ENCODE data around the gene LPP. TPM values are rescaled to one million over a fixed set of nuclear protein-coding genes. Genes with fewer than 3 reads are reported as not detected.

The LPP gene
- total and polyA plus RNA-seq, 2 of the 13 experiments (the other 11 are each of a cell fraction or from before 2014, with no cell fraction given), result 19.2 to 29.9 TPM

GRCh38 chr3:188150982-188151381 is 3.0 kb upstream of the LPP start:
- TF ChIP-seq HOXD1 (CRISPR knock-in tag; IDR thresholded peaks at IDR 0.05) (no peak), ZFP41 (CRISPR knock-in tag; IDR thresholded peaks at IDR 0.05; ENCODE audit: borderline replicate concordance) (no peak), SALL1 (CRISPR knock-in tag; IDR thresholded peaks at IDR 0.05) (no peak), EZH2 (conservative IDR thresholded peaks at IDR 0.05; ENCODE audit: low read depth, low read length) (no peak), SMARCC2 (IDR thresholded peaks at IDR 0.05) (no peak)
- Histone ChIP-seq H3K9me3 (ENCODE audit: low read length) (no peaks in the 10 kb centered on the region), H3K4me1 (ENCODE audit: insufficient read depth, low read length) (peaks cover 32% of the 10 kb centered on the region), H4K20me1 (ENCODE audit: insufficient read depth, low read length) (no peaks in the 10 kb centered on the region), H3K4me3 (replicated peaks in 1 of 3; ENCODE audit: insufficient read depth in 1 of 3, low read depth in 2 of 3, low read length in 3 of 3) (no peak overlapping the region), H3K79me2 (ENCODE audit: insufficient read depth, low read length) (peaks cover 23% of the 10 kb centered on the region), H3K27me3 (ENCODE audit: control insufficient read depth in 1 of 2, insufficient read depth in 2 of 2, low read length in 2 of 2) (no peaks in the 10 kb centered on the region), H3K27ac (ENCODE audit: extremely low read length, insufficient read depth, low read length) (no peak overlapping the region), H3K36me3 (replicated peaks in 1 of 2; ENCODE audit: control insufficient read depth in 1 of 2, insufficient read depth in 2 of 2, low read length in 2 of 2) (no peaks in the 10 kb centered on the region), H3K9ac (ENCODE audit: insufficient read depth, low read depth, low read length) (no peak overlapping the region), H3K4me2 (ENCODE audit: low read depth, low read length) (no peak overlapping the region), H2AFZ (ENCODE audit: low read length) (no peak overlapping the region)
- ATAC-seq (no peak), FAIRE-seq (no peak), DNase-seq (ENCODE audit: low spot score) (no peak)
- BruUV-seq (replicated peaks), result no TSS peak
- whole genome bisulfite sequencing (ENCODE audit: low lambda C conversion rate), result 97% methylated on average over 6 of the region's 6 CpGs
- in situ Hi-C loops (cut with HindIII; ENCODE audit: extremely low pct_ligation_motif_present, low pct_unique_long_range_greater_than_20kb), result no loop called here
- intact Hi-C loops (cut with micrococcal nuclease; ENCODE audit: unreplicated experiment), result loop anchor here (5.0 kb wide), 1 partner anchor 114 kb away; no protein-coding TSS in a partner anchor
- POLR2A ChIA-PET, result interaction anchor here (0.9 kb wide), 1 partner anchor 144 kb away, joined by 3 read pairs; no protein-coding TSS in a partner anchor
- CTCF ChIA-PET (ENCODE audit: low intra/inter-chr PET ratio, low total read pairs), result no interaction called here

DNA sequence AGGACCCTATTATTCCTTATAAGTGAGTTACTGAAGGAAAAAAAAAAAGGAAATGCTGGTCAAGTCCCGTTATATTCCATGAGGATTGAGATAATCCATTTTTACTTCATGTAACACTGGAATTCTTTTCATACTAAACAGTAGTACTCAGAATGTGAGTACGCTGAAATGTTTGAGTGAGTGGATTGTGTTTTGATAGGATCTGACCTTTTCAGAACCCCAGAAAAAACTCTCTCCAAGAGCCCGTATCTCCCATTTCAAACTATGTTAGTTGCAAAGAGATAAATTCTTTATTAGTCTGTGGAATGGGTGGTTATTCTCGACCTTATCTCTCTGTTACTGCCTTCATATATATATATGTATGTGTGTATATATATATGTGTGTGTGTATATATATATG is 2.5 kb upstream of the LPP start:
- Histone ChIP-seq H2AFZ (ENCODE audit: low read length) (no peak overlapping the region), H3K9me3 (ENCODE audit: low read length) (no peaks in the 10 kb centered on the region), H3K9ac (ENCODE audit: insufficient read depth, low read depth, low read length) (no peak overlapping the region), H3K36me3 (replicated peaks in 1 of 2; ENCODE audit: control insufficient read depth in 1 of 2, insufficient read depth in 2 of 2, low read length in 2 of 2) (no peaks in the 10 kb centered on the region), H3K79me2 (ENCODE audit: insufficient read depth, low read length) (peaks cover 28% of the 10 kb centered on the region), H3K4me2 (ENCODE audit: low read depth, low read length) (no peak overlapping the region), H3K4me3 (replicated peaks in 1 of 3; ENCODE audit: insufficient read depth in 1 of 3, low read depth in 2 of 3, low read length in 3 of 3) (no peak overlapping the region), H4K20me1 (ENCODE audit: insufficient read depth, low read length) (no peaks in the 10 kb centered on the region), H3K27ac (ENCODE audit: extremely low read length, insufficient read depth, low read length) (no peak overlapping the region), H3K27me3 (ENCODE audit: control insufficient read depth in 1 of 2, insufficient read depth in 2 of 2, low read length in 2 of 2) (no peaks in the 10 kb centered on the region), H3K4me1 (ENCODE audit: insufficient read depth, low read length) (peaks cover 36% of the 10 kb centered on the region)
- intact Hi-C loops (cut with micrococcal nuclease; ENCODE audit: unreplicated experiment), result loop anchor here (5.0 kb wide), 1 partner anchor 114 kb away; no protein-coding TSS in a partner anchor
- TF ChIP-seq ARID2 (CRISPR knock-in tag; IDR thresholded peaks at IDR 0.05; ENCODE audit: borderline replicate concordance) (no peak), ZNF614 (CRISPR knock-in tag; IDR thresholded peaks at IDR 0.05; ENCODE audit: borderline replicate concordance) (no peak), CERS6 (CRISPR knock-in tag; IDR thresholded peaks at IDR 0.05) (no peak), IKZF1 (IDR thresholded peaks at IDR 0.05) (no peak), ZNF576 (CRISPR knock-in tag; IDR thresholded peaks at IDR 0.05) (no peak), NCOA2 (CRISPR knock-in tag; IDR thresholded peaks at IDR 0.05) (no peak), XRCC5 (optimal IDR thresholded peaks at IDR 0.05; ENCODE audit: low read length) (no peak), ZNF460 (CRISPR knock-in tag; IDR thresholded peaks at IDR 0.05; ENCODE audit: borderline replicate concordance) (no peak), SIX4 (CRISPR knock-in tag; IDR thresholded peaks at IDR 0.05) (no peak), ZNF17 (CRISPR knock-in tag; IDR thresholded peaks at IDR 0.05) (no peak)
- TF ChIP-seq, protein P1, sequence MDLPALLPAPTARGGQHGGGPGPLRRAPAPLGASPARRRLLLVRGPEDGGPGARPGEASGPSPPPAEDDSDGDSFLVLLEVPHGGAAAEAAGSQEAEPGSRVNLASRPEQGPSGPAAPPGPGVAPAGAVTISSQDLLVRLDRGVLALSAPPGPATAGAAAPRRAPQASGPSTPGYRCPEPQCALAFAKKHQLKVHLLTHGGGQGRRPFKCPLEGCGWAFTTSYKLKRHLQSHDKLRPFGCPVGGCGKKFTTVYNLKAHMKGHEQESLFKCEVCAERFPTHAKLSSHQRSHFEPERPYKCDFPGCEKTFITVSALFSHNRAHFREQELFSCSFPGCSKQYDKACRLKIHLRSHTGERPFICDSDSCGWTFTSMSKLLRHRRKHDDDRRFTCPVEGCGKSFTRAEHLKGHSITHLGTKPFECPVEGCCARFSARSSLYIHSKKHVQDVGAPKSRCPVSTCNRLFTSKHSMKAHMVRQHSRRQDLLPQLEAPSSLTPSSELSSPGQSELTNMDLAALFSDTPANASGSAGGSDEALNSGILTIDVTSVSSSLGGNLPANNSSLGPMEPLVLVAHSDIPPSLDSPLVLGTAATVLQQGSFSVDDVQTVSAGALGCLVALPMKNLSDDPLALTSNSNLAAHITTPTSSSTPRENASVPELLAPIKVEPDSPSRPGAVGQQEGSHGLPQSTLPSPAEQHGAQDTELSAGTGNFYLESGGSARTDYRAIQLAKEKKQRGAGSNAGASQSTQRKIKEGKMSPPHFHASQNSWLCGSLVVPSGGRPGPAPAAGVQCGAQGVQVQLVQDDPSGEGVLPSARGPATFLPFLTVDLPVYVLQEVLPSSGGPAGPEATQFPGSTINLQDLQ (CRISPR knock-in tag; IDR thresholded peaks at IDR 0.05), result no peak
- FAIRE-seq (no peak), DNase-seq (ENCODE audit: low spot score) (no peak), ATAC-seq (no peak)
- WGBS (ENCODE audit: low lambda C conversion rate), result 95% methylated on average over 4 of the region's 4 CpGs
- ChIA-PET CTCF (ENCODE audit: low intra/inter-chr PET ratio, low total read pairs) (no interaction called here), POLR2A (interaction anchor here (2.8 to 3.5 kb wide), 2 partner anchors 148 to 412 kb away, joined by 11 to 16 read pairs; no protein-coding TSS in a partner anchor)
- BruUV-seq (replicated peaks), result no TSS peak
- in situ Hi-C loops (cut with HindIII; ENCODE audit: extremely low pct_ligation_motif_present, low pct_unique_long_range_greater_than_20kb), result no loop called here
